HEK293 (cell line): Measurements from ENCODE around the gene CCDC92B.

Experiments
- CTCF ChIA-PET: fragments of 350-600 bp; formaldehyde crosslinking; extraction: SDS; loops from one replicate; lab custom pipeline; 2021; ENCODE audit warnings: antibody characterized with exemption; lab: Yijun Ruan, JAX
- POLR2A ChIA-PET: fragments of 300-600 bp; formaldehyde crosslinking; extraction: SDS; loops from one replicate; lab custom pipeline; 2020; ENCODE audit warnings: antibody characterized with exemption, inconsistent platforms; lab: Yijun Ruan, JAX
- H3K27ac ChIP-seq: fragments of 200-500 bp; sonication (Bioruptor generic); 2 replicates; pipeline ENCODE4 v1.5.1; 2014; ENCODE audit warnings: low read depth, low read length, control low read depth, inconsistent platforms; ENCODE audit errors: extremely low read depth
- H3K36me3 ChIP-seq, 2 experiments: fragments of 200-500 bp in 1 of 2; sonication (Bioruptor generic) in 1 of 2; 1 replicate in 1 of 2; 2 replicates in 1 of 2; pipeline ENCODE4 v1.5.1; 2014 to 2017; ENCODE audit warnings: inconsistent platforms in 2 of 2, low read length in 2 of 2; ENCODE audit not compliant: control insufficient read depth in 2 of 2, insufficient read depth in 1 of 2
- H3K4me1 ChIP-seq: fragments of 200-500 bp; sonication (Bioruptor generic); 2 replicates; pipeline ENCODE4 v1.5.1; 2014; ENCODE audit warnings: mild to moderate bottlenecking, low read length, inconsistent platforms; ENCODE audit not compliant: control insufficient read depth, insufficient read depth
- H3K4me3 ChIP-seq: 2 replicates; pipeline ENCODE4 v1.5.1; 2011; ENCODE audit warnings: low read depth, mild to moderate bottlenecking, control low read depth, low read length, moderate library complexity
- H3K9me3 ChIP-seq: fragments of 200-500 bp; sonication (Bioruptor generic); 2 replicates; pipeline ENCODE4 v1.5.1; 2014; ENCODE audit warnings: low read depth, low read length, inconsistent platforms; ENCODE audit not compliant: control insufficient read depth, insufficient read depth
- KLF1 ChIP-seq: fragments of 450-650 bp; formaldehyde crosslinking; IDR thresholded peaks from 2 replicates; pipeline ENCODE4 v1.5.1; 2016; ENCODE audit warnings: missing biosample characterization, missing genetic modification characterization
- KLF7 ChIP-seq: fragments of 450-650 bp; formaldehyde crosslinking; IDR thresholded peaks from 2 replicates; pipeline ENCODE4 v1.5.1; 2016; ENCODE audit warnings: missing biosample characterization, missing genetic modification characterization, borderline replicate concordance
- PATZ1 ChIP-seq: fragments of 450-650 bp; formaldehyde crosslinking; IDR thresholded peaks from 2 replicates; pipeline ENCODE4 v1.5.1; 2016; ENCODE audit warnings: missing biosample characterization, missing genetic modification characterization
- ZBTB11 ChIP-seq: fragments of 450-650 bp; formaldehyde crosslinking; conservative IDR thresholded peaks from 2 replicates; pipeline ENCODE4 v1.5.1; 2016; ENCODE audit warnings: low read depth, missing biosample characterization, missing genetic modification characterization
- ZEB2 ChIP-seq: fragments of 450-650 bp; formaldehyde crosslinking; IDR thresholded peaks from 2 replicates; pipeline ENCODE4 v1.5.1; 2016; ENCODE audit warnings: missing biosample characterization, missing genetic modification characterization
- ZFHX2 ChIP-seq: fragments of 450-650 bp; formaldehyde crosslinking; conservative IDR thresholded peaks from 2 replicates; pipeline ENCODE4 v1.5.1; 2016; ENCODE audit warnings: missing biosample characterization, missing genetic modification characterization
- ZNF133 ChIP-seq: fragments of 450-650 bp; formaldehyde crosslinking; IDR thresholded peaks from 2 replicates; pipeline ENCODE4 v1.5.1; 2016; ENCODE audit warnings: missing biosample characterization, missing genetic modification characterization
- ZNF561 ChIP-seq: fragments of 450-650 bp; IDR thresholded peaks from 2 replicates; pipeline ENCODE4 v1.5.1; 2018; ENCODE audit warnings: missing biosample characterization, missing genetic modification characterization, borderline replicate concordance
- ZNF600 ChIP-seq: fragments of 450-650 bp; formaldehyde crosslinking; IDR thresholded peaks from 2 replicates; pipeline ENCODE4 v1.5.1; 2016; ENCODE audit warnings: missing biosample characterization, missing genetic modification characterization
- ZNF776 ChIP-seq: fragments of 450-650 bp; formaldehyde crosslinking; IDR thresholded peaks from 2 replicates; pipeline ENCODE4 v1.5.0; 2017; ENCODE audit warnings: missing biosample characterization, missing genetic modification characterization, borderline replicate concordance

CCDC92B gene

GRCh38 chr17:2690165-2691068 is 59.0 kb downstream of the CCDC92B start:
- Histone ChIP-seq H3K9me3 (no peaks in the 10 kb centered on the region), H3K36me3 (peaks cover 7 to 59% of the 10 kb centered on the region in 2 experiments; a peak in 2 of 3 replicates), H3K4me1 (no peaks in the 10 kb centered on the region), H3K27ac (no peak overlapping the region), H3K4me3 (no peak overlapping the region)
- ChIA-PET POLR2A (no interaction called here), CTCF (no interaction called here)
- TF ChIP-seq ZNF133: no peak
- TF ChIP-seq KLF7: no peak
- no peak for TF ChIP-seq ZNF776 (tag by site-specific recombination)
- 0 out of 2 replicates have a peak, but pooled peaks have one; percentile 16 for TF ChIP-seq ZFHX2 (tag by site-specific recombination)

GRCh38 chr17:2689411-2690164 is 59.9 kb downstream of the CCDC92B start:
- ChIA-PET CTCF (no interaction called here), POLR2A (no interaction called here)
- H3K36me3 ChIP-seq: peaks cover 7 to 56% of the 10 kb centered on the region in 2 experiments; a peak in 2 of 3 replicates
- no peaks in the 10 kb centered on the region for H3K9me3 ChIP-seq
- no peak overlapping the region for H3K27ac ChIP-seq
- H3K4me1 ChIP-seq: no peaks in the 10 kb centered on the region
- 0 out of 2 replicates have a peak, but pooled peaks have one; percentile 2 for TF ChIP-seq ZFHX2 (tag by site-specific recombination)
- no peak for TF ChIP-seq ZBTB11 (tag by site-specific recombination)
- peak; percentile 65 for TF ChIP-seq KLF1 (tag by site-specific recombination)
- 0 out of 2 replicates have a peak, but pooled peaks have one; percentile 13 for TF ChIP-seq PATZ1 (tag by site-specific recombination)
- TF ChIP-seq, all 188 proteins: peak for 3
- no peak overlapping the region for H3K4me3 ChIP-seq

- TF ChIP-seq ZEB2: peak; percentile 82
- TF ChIP-seq ZNF600 (tag by site-specific recombination): 0 out of 2 replicates have a peak, but pooled peaks have one; percentile 13
- no peak for TF ChIP-seq ZNF561
- TF ChIP-seq, all 188 proteins: peak for 2
- no peaks in the 10 kb centered on the region for H3K4me1 ChIP-seq
- ChIA-PET CTCF (interaction anchor here (0.6 kb wide), 1 partner anchor 142 kb away, joined by 4 read pairs; no protein-coding TSS in a partner anchor), POLR2A (interaction anchor here (0.6 to 2.8 kb wide), 3 partner anchors 26 to 177 kb away, joined by 3 to 9 read pairs (median 9); partner anchors contain the start of gene METTL16)
- H3K4me3 ChIP-seq: no peak overlapping the region
- H3K36me3 ChIP-seq: peaks cover 9 to 58% of the 10 kb centered on the region in 2 experiments
- 0 out of 2 replicates have a peak overlapping the region, but pooled peaks have one; percentile 28 for H3K27ac ChIP-seq
- no peaks in the 10 kb centered on the region for H3K9me3 ChIP-seq
Measured at GRCh38 chr17:2688351-2689342, 60.8 kb downstream of the CCDC92B start.
